Fibroblast of mammary gland (primary cell): Measurements from ENCODE around the gene BICDL2.
A peak's percentile ranks its signal among the peaks of the same experiment; 100 is the strongest.

Experiments used
- DNase-seq: peaks from one replicate; pipeline ENCODE4 v3.0.0-alpha.2; 2010; ENCODE audit warnings: low read depth
- H3K4me3 ChIP-seq: 2 replicates; pipeline ENCODE4 v1.5.1; 2011; ENCODE audit warnings: low read depth, mild to moderate bottlenecking, low read length, moderate library complexity; ENCODE audit not compliant: control insufficient read depth
- CTCF ChIP-seq: conservative IDR thresholded peaks from 2 replicates; pipeline ENCODE4 v1.5.1; 2011; ENCODE audit warnings: low read depth, low read length, inconsistent platforms; ENCODE audit not compliant: control insufficient read depth, insufficient read depth

BICDL2 gene

GRCh38 chr16:3017794-3018506, 18.8 kb downstream of the BICDL2 start, which contains the start of gene CLDN6:
TSS of gene CLDN6 (minus strand) at chr16:3018183. CDS start at chr16:3016021, 2,162 bp downstream.
- H3K4me3 ChIP-seq = no peak within 1 kb of the TSS
- DNase-seq = no peak
- TF ChIP-seq CTCF = peak; percentile 17

GRCh38 chr16:3017344-3017743, 19.4 kb downstream of the BICDL2 start:
- no peak for DNase-seq
- no peak for TF ChIP-seq CTCF
- H3K4me3 ChIP-seq = no peak overlapping the region

- no peak for TF ChIP-seq CTCF
- DNase-seq = no peak
These were observed 20.8 kb downstream of the BICDL2 start for GRCh38 chr16:3015865-3016521.

GRCh38 chr16:3014971-3015370, 21.8 kb downstream of the BICDL2 start:
- TF ChIP-seq CTCF = no peak
- DNase-seq = no peak
- H3K4me3 ChIP-seq = no peak overlapping the region

More at GRCh38 chr16:3015865-3016521, 20.8 kb downstream of the BICDL2 start:
- H3K4me3 ChIP-seq = no peak overlapping the region

GRCh38 chr16:3013998-3014690, 22.6 kb downstream of the BICDL2 start:
- no peak for TF ChIP-seq CTCF
- no peak overlapping the region for H3K4me3 ChIP-seq
- no peak for DNase-seq

- H3K4me3 ChIP-seq = no peak overlapping the region
- no peak for DNase-seq
- TF ChIP-seq CTCF = no peak
These were observed 23.2 kb downstream of the BICDL2 start for GRCh38 chr16:3013491-3013951.
